Muscle of leg (tissue), 11 donors: ENCODE measurements around the gene EID3. TPM values are rescaled to one million over a fixed set of nuclear protein-coding genes. Genes with fewer than 3 reads are reported as not detected.

Experiments used
- DNase-seq: peaks from one replicate; pipeline ENCODE4 v3.0.0; 2013
- H3K27ac ChIP-seq: one replicate; pipeline ENCODE4 v1.5.1; 2013; ENCODE audit warnings: mild to moderate bottlenecking, low read length, control low read depth
- H3K27me3 ChIP-seq: one replicate; pipeline ENCODE4 v1.6.1; 2013; ENCODE audit warnings: low read length; ENCODE audit not compliant: control insufficient read depth, insufficient read depth
- H3K36me3 ChIP-seq: one replicate; pipeline ENCODE4 v1.6.1; 2013; ENCODE audit warnings: low read length; ENCODE audit not compliant: control insufficient read depth, insufficient read depth
- H3K4me1 ChIP-seq: one replicate; pipeline ENCODE4 v1.6.1; 2013; ENCODE audit warnings: low read length; ENCODE audit not compliant: control insufficient read depth, insufficient read depth
- H3K4me3 ChIP-seq: one replicate; pipeline ENCODE4 v1.5.1; 2013; ENCODE audit warnings: low read length, control low read depth
- H3K9me3 ChIP-seq: replicated peaks from 2 replicates; pipeline ENCODE4 v1.6.1; 2013; ENCODE audit warnings: low read depth, low read length; ENCODE audit not compliant: control insufficient read depth
- WGBS: methylation state at CpG from one replicate; pipeline ENCODE4 v1.1.5; 2013; ENCODE audit warnings: missing lambda C conversion rate; ENCODE audit not compliant: insufficient coverage; 5-methylcytosine and 5-hydroxymethylcytosine counted together
- polyA plus RNA-seq, 8 donors: library from polyadenylated mRNA; unstranded; fragments of 120-200 nt; gene quantifications; one replicate each; pipeline versions ENCODE4 v1.2.1 to v1.2.3, GENCODE V29; 2013; ENCODE audit warnings: inconsistent platforms in 1 of 8, low replicate concordance in 1 of 8; ENCODE audit not compliant: insufficient read length in 8 of 8, insufficient read depth in 1 of 8
- total RNA-seq: library from RNA; stranded (reverse); fragments of 120-200 nt; gene quantifications from one replicate; pipeline ENCODE4 v1.2.4, GENCODE V29; 2013

EID3 gene
- total and polyA plus RNA-seq, 9 donors: 1.5 to 4.2 (median 2.6) TPM

DNA sequence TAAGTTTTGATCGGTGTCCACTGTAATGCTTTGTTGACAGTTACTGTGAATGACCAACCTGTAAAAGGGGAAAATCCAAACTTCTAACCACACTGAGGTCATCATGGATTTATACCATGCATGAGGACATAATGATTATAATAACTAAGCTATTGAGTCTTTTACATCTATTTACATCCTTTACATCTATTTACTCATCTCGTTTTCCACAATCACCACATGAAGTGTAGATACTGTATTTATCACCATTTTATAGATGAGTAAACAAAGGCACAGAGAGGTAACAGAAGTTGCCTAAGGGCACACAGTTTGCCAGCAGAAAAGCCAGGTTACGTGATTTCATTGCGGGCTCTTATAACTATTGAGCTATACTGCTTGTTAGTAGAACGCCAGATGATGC is 27.9 kb upstream of the EID3 start:
- DNase-seq: no peak
- H3K27ac ChIP-seq: no peak overlapping the region
- no peak overlapping the region for H3K4me3 ChIP-seq
- H3K4me1 ChIP-seq: no peaks in the 10 kb centered on the region
- WGBS: 76% methylated on average over 3 of the region's 5 CpGs
- no peaks in the 10 kb centered on the region for H3K36me3 ChIP-seq
- H3K27me3 ChIP-seq: no peaks in the 10 kb centered on the region
- H3K9me3 ChIP-seq: no peaks in the 10 kb centered on the region

DNA sequence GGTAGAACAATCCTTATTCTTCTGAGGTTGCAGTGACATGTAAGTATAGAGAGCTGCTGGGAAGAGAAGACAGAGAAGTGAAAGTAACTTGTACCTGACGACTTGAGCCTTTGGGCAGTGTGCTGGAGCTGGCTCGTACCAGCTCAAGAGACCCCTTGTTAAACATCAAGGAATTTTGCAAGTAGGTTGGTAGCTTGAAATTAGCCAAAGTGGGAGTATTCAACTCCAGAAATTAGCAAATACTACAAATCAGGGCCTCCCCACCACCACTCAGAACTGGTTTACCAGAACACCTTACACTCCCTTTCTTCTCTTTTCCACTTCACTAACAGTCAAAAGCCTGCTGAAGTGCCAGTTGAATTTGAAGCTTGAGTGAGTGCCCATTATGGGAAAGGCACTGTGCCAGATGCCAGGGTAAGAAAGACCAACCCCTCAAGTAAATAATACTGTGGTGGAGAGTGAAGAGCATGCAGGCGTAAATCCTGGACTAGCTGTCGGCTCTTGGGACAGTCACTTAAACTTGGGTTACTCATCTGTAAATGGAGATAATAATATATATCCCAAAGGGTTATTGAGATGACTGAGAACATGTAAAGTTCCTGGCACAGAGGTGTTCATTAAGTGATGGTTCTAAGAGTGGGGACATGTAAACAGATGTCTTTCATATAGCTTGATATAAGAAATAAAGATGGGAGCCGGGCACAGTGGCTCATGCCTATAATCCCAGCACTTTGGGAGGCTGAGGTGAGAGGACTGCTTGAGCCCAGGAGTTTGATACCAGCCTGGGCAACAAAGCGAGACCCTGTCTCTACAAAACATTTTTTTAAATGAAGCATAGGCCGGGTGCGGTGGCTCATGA is 27.0 kb upstream of the EID3 start:
- no peak for DNase-seq
- WGBS: 89% methylated on average over 4 of the region's 8 CpGs
- Histone ChIP-seq H3K27me3 (no peaks in the 10 kb centered on the region), H3K9me3 (no peaks in the 10 kb centered on the region), H3K4me1 (no peaks in the 10 kb centered on the region), H3K4me3 (no peak overlapping the region), H3K27ac (no peak overlapping the region), H3K36me3 (no peaks in the 10 kb centered on the region)

DNA sequence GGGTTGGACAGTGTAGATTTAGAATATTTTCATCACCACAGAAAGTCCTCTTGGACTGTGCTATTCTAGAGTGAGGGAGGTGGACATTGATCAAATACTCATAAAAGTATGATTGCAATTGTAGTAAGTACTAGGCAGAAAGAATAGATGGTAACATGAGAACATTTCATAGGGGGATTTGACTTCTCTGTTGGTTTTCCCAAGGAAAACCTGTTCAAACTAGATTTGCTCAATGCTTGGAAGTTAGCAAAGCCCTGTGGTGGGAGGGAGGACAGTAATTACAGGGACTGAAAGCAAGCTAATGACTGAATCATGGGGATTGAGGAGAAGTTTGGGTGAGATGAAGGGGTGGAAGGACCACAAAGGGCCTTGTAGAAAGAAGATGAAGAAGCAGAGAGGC is 24.4 kb upstream of the EID3 start:
- no peak for DNase-seq
- Histone ChIP-seq H3K36me3 (no peaks in the 10 kb centered on the region), H3K4me1 (no peaks in the 10 kb centered on the region), H3K27ac (no peak overlapping the region), H3K4me3 (no peak overlapping the region), H3K27me3 (no peaks in the 10 kb centered on the region), H3K9me3 (no peaks in the 10 kb centered on the region)

DNA sequence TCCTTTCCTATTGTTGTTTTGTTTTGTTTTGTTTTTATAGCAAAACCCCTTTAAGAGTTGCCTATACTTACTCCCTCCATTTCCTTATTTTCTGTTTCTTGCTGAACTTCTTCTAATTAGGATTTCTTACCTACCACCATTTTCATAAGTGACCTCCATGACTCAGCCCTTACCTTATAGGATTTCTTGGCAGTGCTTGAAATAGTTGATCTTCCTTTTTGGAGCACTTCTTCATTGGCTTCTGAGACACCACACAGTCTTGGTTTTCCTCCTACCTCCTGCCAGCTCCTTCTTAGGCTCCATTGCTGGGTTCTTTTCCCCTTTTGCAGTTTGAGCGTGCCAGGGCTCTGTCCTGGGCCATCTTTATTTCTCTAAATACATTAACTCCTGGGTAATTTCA is 23.4 kb upstream of the EID3 start:
- Histone ChIP-seq H3K4me3 (no peak overlapping the region), H3K4me1 (no peaks in the 10 kb centered on the region), H3K36me3 (no peaks in the 10 kb centered on the region), H3K27me3 (no peaks in the 10 kb centered on the region), H3K9me3 (no peaks in the 10 kb centered on the region), H3K27ac (no peak overlapping the region)
- no peak for DNase-seq
- no CpG with 5 or more reads among the region's 1 CpG for WGBS

DNA sequence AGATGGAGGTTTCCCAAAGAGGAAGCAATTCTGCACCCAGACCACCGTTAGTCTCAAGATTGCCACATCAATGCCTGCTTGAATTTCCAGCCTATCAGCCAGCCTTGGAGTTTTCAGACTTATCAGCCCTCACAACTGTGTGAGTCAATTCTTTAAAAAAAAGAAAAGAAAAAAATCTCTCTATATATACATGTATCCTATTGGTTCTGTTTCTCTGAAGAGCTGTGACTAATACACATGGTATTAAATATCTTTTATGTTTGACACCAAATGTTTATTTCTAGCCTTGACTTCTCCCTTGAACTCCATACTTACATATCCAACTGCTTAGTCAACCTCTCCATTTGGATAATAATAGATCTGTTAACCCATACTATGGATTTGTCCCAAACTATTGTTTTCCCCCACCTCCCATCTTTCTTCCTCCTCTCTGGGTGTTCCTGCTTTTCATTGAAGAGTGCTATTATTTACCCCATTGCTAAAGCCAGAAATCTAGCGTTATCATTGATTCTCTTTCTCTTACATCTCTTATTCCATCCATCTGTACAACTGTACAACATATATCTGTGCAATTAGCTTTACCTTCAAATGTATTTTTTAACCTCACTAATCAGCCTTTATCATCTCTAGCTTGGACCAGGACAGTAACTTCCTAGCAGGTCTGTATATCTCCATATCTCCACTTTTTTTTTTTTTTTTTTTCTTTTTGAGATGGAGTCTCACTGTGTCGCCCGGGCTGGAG is 22.7 kb upstream of the EID3 start:
- H3K4me3 ChIP-seq: no peak overlapping the region
- DNase-seq: no peak
- H3K36me3 ChIP-seq: no peaks in the 10 kb centered on the region
- no peak overlapping the region for H3K27ac ChIP-seq
- WGBS: no CpG with 5 or more reads among the region's 4 CpGs
- no peaks in the 10 kb centered on the region for H3K9me3 ChIP-seq
- no peaks in the 10 kb centered on the region for H3K4me1 ChIP-seq
- no peaks in the 10 kb centered on the region for H3K27me3 ChIP-seq

DNA sequence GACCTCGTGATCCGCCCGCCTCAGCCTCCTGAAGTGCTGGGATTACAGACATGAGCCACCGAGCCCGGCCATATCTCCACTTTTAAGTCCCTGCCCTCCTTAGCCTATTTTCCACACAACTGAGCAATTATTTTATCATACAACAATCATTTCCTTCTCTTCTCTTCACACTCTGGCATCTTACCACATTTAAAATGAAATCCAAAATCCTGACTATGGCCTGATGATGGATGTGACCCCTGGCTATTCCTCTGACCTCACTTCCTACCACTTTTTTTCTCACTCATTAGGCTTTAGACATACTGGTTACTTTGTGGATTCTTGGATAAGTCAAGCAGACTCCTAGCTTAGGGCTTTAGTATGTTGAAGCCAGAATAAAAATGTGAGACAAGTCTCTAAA is 21.9 kb upstream of the EID3 start:
- H3K4me3 ChIP-seq: no peak overlapping the region
- no peak overlapping the region for H3K27ac ChIP-seq
- no peak for DNase-seq
- H3K27me3 ChIP-seq: no peaks in the 10 kb centered on the region
- peaks cover 3% of the 10 kb centered on the region for H3K4me1 ChIP-seq
- no peaks in the 10 kb centered on the region for H3K36me3 ChIP-seq
- no peaks in the 10 kb centered on the region for H3K9me3 ChIP-seq
- WGBS: 90% methylated on average over 5 of the region's 5 CpGs

DNA sequence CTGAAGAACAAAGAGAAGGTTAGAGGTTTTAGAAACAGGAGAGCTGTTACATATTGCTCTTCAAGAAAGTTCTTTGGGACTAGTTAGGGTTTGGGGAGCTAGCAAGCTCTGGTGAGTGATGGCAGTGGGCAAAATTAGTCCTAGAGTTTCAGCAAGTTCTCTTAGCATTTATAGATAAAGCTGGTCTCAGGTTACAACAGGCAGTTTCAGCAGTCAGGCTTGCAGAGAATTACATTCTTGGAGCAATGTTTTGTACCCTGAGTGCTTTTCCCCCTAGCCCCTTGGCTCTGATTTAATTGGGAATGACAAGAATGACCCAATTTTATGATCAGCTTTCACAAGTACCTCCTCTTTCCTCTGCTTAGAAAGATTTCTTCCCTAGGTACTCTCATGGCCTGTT is 21.4 kb upstream of the EID3 start:
- Histone ChIP-seq H3K27ac (no peak overlapping the region), H3K36me3 (no peaks in the 10 kb centered on the region), H3K27me3 (no peaks in the 10 kb centered on the region), H3K9me3 (no peaks in the 10 kb centered on the region), H3K4me1 (peaks cover 4% of the 10 kb centered on the region), H3K4me3 (no peak overlapping the region)
- no peak for DNase-seq

DNA sequence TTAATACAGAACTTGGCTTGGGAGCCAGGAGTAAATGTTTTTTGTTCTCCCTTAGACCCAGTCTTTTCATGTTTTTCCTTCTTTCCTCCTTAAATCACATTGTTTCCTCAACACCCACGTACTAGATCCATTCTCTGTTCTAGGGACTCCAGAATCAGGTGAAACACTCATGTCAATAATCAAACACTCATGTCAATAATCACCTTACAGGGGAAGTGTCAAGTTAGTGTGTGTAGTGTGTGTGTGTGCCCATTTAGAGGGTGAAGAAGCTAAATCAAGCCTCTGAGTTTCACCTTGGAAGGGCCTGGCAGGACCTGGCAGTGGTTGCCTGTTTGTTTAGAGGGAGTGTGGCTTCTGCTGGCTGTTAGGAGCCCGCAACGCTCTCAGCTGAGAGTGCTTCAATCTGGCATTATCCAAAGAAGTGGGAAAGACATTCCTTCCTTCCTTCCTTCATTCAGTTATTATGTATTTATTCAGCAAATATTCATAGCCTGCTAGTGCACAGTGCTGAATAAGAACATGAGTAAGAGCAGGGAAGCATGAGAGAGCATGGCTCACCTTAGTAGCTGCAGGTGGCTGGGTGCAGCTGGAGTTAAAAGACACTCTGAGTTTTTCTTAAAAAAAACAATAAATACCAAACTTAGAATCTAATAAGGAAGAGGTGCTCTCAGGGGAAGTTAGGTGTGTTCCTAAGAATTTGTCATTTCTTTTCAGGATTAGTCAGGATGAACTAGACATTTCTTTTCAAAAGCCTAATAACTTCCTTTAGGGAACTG is 17.6 kb upstream of the EID3 start:
- H3K9me3 ChIP-seq: no peaks in the 10 kb centered on the region
- H3K27me3 ChIP-seq: no peaks in the 10 kb centered on the region
- H3K4me1 ChIP-seq: peaks cover 13% of the 10 kb centered on the region
- no peak for DNase-seq
- H3K36me3 ChIP-seq: no peaks in the 10 kb centered on the region
- no CpG with 5 or more reads among the region's 3 CpGs for WGBS
- H3K27ac ChIP-seq: peak overlapping the region; percentile 98
- H3K4me3 ChIP-seq: no peak overlapping the region

DNA sequence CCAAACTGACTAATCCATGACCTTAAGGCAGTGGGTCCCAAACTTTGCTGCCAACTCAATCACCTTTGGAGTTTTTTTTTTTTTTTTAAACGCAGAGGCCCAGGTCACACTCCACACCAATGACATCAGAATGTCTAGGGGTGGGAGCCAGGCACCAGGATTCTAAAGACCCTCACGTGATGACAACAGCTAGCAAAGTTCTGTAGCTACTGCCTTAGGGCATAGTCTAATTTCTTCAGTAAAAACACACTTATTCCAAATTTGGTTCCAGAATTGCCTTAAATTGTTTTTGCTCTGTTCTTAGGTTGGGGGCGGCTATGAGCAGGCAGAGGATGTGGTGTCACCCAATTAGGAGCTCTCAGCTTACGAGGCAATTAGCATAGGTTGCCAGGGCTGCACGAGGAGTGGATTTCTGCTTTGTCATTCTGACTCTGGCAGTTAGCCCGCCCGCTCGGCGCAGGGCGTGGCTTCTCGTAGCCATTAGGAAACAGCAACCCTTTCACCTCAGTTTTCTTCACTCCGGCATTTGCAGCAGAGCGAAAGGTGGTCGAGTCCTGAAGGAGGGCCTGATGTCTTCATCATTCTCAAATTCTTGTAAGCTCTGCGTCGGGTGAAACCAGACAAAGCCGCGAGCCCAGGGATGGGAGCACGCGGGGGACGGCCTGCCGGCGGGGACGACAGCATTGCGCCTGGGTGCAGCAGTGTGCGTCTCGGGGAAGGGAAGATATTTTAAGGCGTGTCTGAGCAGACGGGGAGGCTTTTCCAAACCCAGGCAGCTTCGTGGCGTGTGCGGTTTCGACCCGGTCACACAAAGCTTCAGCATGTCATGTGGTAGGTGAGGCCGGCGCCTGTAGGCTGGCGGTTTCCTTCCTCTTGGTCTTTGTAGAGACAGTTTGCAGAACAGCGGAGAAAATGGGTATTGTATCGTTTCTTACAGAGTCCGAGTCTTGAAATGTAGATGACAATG is 16.7 kb upstream of the EID3 start:
- WGBS: under 1% methylated on average over 25 of the region's 40 CpGs
- Histone ChIP-seq H3K27me3 (no peaks in the 10 kb centered on the region), H3K9me3 (no peaks in the 10 kb centered on the region), H3K27ac (peak overlapping the region; percentile 98), H3K4me1 (peaks cover 13% of the 10 kb centered on the region), H3K36me3 (peaks cover 3% of the 10 kb centered on the region), H3K4me3 (peak overlapping the region; percentile 85)
- peak; percentile 96 for DNase-seq
